Upper lobe of left lung (tissue), 6 donors: ENCODE data around the gene FOXJ1. TPM values are rescaled to one million over a fixed set of nuclear protein-coding genes. Genes with fewer than 3 reads are reported as not detected.

Experiments used
- ATAC-seq, 2 donors: fragments of 200-7000 bp; cut with Tn5 transposase; one replicate each; pipeline ENCODE4 v1.9.1; 2022; ENCODE audit warnings: mild to moderate bottlenecking in 2 of 2, moderate library complexity in 2 of 2; ENCODE audit not compliant: low FRiP score in 2 of 2
- DNase-seq, 2 donors: peaks; one replicate each; pipeline ENCODE4 v3.0.0-alpha.2; 2019 to 2020
- H3K27ac ChIP-seq, 4 donors: fragments of 200-600 bp; sonication (generic); one replicate each; pipeline ENCODE4 v1.5.1; 2016 to 2019
- H3K27me3 ChIP-seq, 4 donors: fragments of 200-600 bp; sonication (generic); one replicate each; pipeline ENCODE4 v1.5.1; 2017 to 2019
- H3K36me3 ChIP-seq, 4 donors: fragments of 200-600 bp; sonication (generic); one replicate each; pipeline ENCODE4 v1.5.1; 2016 to 2019
- H3K4me1 ChIP-seq, 4 donors: fragments of 200-600 bp; sonication (generic); one replicate each; pipeline ENCODE4 v1.5.1; 2018 to 2019
- H3K4me3 ChIP-seq, 4 donors: fragments of 200-600 bp; sonication (generic); one replicate each; pipeline ENCODE4 v1.5.1; 2017 to 2019; ENCODE audit warnings: mild to moderate bottlenecking in 2 of 4, moderate library complexity in 1 of 4
- H3K9me3 ChIP-seq, 4 donors: fragments of 200-600 bp; sonication (generic); one replicate each; pipeline ENCODE4 v1.5.1; 2018 to 2019
- CTCF ChIP-seq, 6 experiments: fragments of 450-650 bp in 4 of 6; fragments of 200-600 bp in 2 of 6; sonication (generic) in 2 of 6; IDR thresholded peaks; one replicate each; pipeline ENCODE4 v1.5.1; 2016 to 2019; ENCODE audit warnings: antibody characterized with exemption in 6 of 6
- EP300 ChIP-seq, 4 donors: sonication (generic); formaldehyde crosslinking; IDR thresholded peaks; one replicate each; pipeline ENCODE4 v1.5.1; 2017; ENCODE audit warnings: antibody characterized with exemption in 4 of 4, control low read depth in 2 of 4
- POLR2A ChIP-seq, 4 donors: fragments of 450-650 bp; IDR thresholded peaks; one replicate each; pipeline ENCODE4 v1.5.1; 2016 to 2017; ENCODE audit warnings: antibody characterized with exemption in 4 of 4, mild to moderate bottlenecking in 2 of 4
- POLR2AphosphoS5 ChIP-seq, 2 donors: sonication (generic); formaldehyde crosslinking; IDR thresholded peaks; one replicate each; pipeline ENCODE4 v1.5.1; 2017; ENCODE audit warnings: antibody characterized with exemption in 2 of 2
- WGBS, 2 donors: methylation state at CpG; one replicate each; pipeline ENCODE4 v1.1.5; 2017 to 2018; 5-methylcytosine and 5-hydroxymethylcytosine counted together
- total RNA-seq, 6 donors: library from RNA; depleted of rRNA in 4 of 6; stranded (reverse); fragments of >200 nt in 4 of 6; gene quantifications; one replicate each; pipeline versions ENCODE4 v1.1.0 to v1.2.1, GENCODE V29; 2016 to 2021
- donor health status: DM: no; HTN: no; CAD: no; lungs with moderate emphysema.
- donor health status: DM: no; HTN: yes; CAD: no; lungs with severe emphysema.

FOXJ1 gene
- total RNA-seq, 6 donors from 2014 or later = 3.3 to 86.6 (median 32.2) TPM

GRCh38 chr17:76132574-76133338, 8.3 kb downstream of the FOXJ1 start:
- ATAC-seq = peak; percentile 27 to 81
- H3K4me3 ChIP-seq = peak overlapping the region in 3 of 4 donors; percentile 2 to 32 (median 24)
- no peaks in the 10 kb centered on the region for H3K27me3 ChIP-seq
- peaks cover 0 to 24% (median 5%) of the 10 kb centered on the region in 4 donors for H3K4me1 ChIP-seq
- no peaks in the 10 kb centered on the region for H3K36me3 ChIP-seq
- 47 to 75% methylated on average over 6 to 18 of the region's 21 CpGs for WGBS, 2 donors
- TF ChIP-seq EP300 (IDR thresholded peaks at IDR 0.05) (no peak), CTCF (IDR thresholded peaks at IDR 0.05) (peak in 1 of 6 experiments; percentile 25), POLR2A (IDR thresholded peaks at IDR 0.05) (peak in 1 of 4 donors; percentile 27), POLR2AphosphoS5 (IDR thresholded peaks at IDR 0.05) (peak in 1 of 2 donors; percentile 10)
- H3K27ac ChIP-seq = peak overlapping the region in 1 of 4 donors; percentile 15
- no peaks in the 10 kb centered on the region for H3K9me3 ChIP-seq
- peak; percentile 83 to 84 for DNase-seq

GRCh38 chr17:76131692-76132573, 9.1 kb downstream of the FOXJ1 start:
- Histone ChIP-seq H3K36me3 (no peaks in the 10 kb centered on the region), H3K27ac (no peak overlapping the region), H3K4me3 (peak overlapping the region in 3 of 4 donors; percentile 2 to 32 (median 24)), H3K27me3 (no peaks in the 10 kb centered on the region), H3K4me1 (peaks cover 0 to 19% (median 2%) of the 10 kb centered on the region in 4 donors), H3K9me3 (no peaks in the 10 kb centered on the region)
- no peak for ATAC-seq
- no peak for TF ChIP-seq POLR2A (IDR thresholded peaks at IDR 0.05)
- no peak for TF ChIP-seq CTCF (IDR thresholded peaks at IDR 0.05)
- TF ChIP-seq POLR2AphosphoS5 (IDR thresholded peaks at IDR 0.05) = no peak
- no peak for TF ChIP-seq EP300 (IDR thresholded peaks at IDR 0.05)
- no peak for DNase-seq
- WGBS, 2 donors = 66 to 71% methylated on average over 10 to 21 of the region's 21 CpGs

GRCh38 chr17:76131051-76131691, 9.9 kb downstream of the FOXJ1 start:
- Histone ChIP-seq H3K4me3 (no peak overlapping the region), H3K27ac (no peak overlapping the region), H3K9me3 (no peaks in the 10 kb centered on the region), H3K4me1 (peaks cover 0 to 19% (median 2%) of the 10 kb centered on the region in 4 donors), H3K27me3 (no peaks in the 10 kb centered on the region), H3K36me3 (no peaks in the 10 kb centered on the region)
- DNase-seq (no peak), ATAC-seq (no peak)
- TF ChIP-seq EP300 (IDR thresholded peaks at IDR 0.05) = no peak
- no peak for TF ChIP-seq POLR2A (IDR thresholded peaks at IDR 0.05)
- no peak for TF ChIP-seq POLR2AphosphoS5 (IDR thresholded peaks at IDR 0.05)
- TF ChIP-seq CTCF (IDR thresholded peaks at IDR 0.05) = no peak
- 75 to 85% methylated on average over 21 of the region's 21 CpGs for WGBS, 2 donors

- H3K4me3 ChIP-seq = no peak overlapping the region
- no peak for ATAC-seq
- no peaks in the 10 kb centered on the region for H3K36me3 ChIP-seq
- H3K27ac ChIP-seq = no peak overlapping the region
- TF ChIP-seq POLR2A (IDR thresholded peaks at IDR 0.05) = no peak
- TF ChIP-seq EP300 (IDR thresholded peaks at IDR 0.05) = no peak
- TF ChIP-seq CTCF (IDR thresholded peaks at IDR 0.05) = no peak
- TF ChIP-seq POLR2AphosphoS5 (IDR thresholded peaks at IDR 0.05) = no peak
- H3K4me1 ChIP-seq = peaks cover 0 to 18% (median 2%) of the 10 kb centered on the region in 4 donors
- no peak for DNase-seq
- H3K9me3 ChIP-seq = no peaks in the 10 kb centered on the region
- WGBS, 2 donors = 56 to 60% methylated on average over 12 to 13 of the region's 13 CpGs
- no peaks in the 10 kb centered on the region for H3K27me3 ChIP-seq
Observed at GRCh38 chr17:76130473-76130872, 10.6 kb downstream of the FOXJ1 start.
